Nephron progenitor cell (in vitro differentiated cells): Measurements from ENCODE around the gene GNG7.

ENCODE experiments used
- DNase-seq: peaks from one replicate; pipeline ENCODE4 v3.0.0; 2021
- H3K27ac Mint-ChIP-seq: 2 replicates; pipeline ENCODE4 v1.8.0; 2021; ENCODE audit warnings: mild to moderate bottlenecking, moderate library complexity, mixed read lengths
- H3K27me3 Mint-ChIP-seq: 2 replicates; pipeline ENCODE4 v1.8.0; 2021; ENCODE audit warnings: mild to moderate bottlenecking, low read depth, mixed read lengths; ENCODE audit not compliant: poor library complexity
- H3K36me3 Mint-ChIP-seq: 2 replicates; pipeline ENCODE4 v1.8.0; 2021; ENCODE audit warnings: low read depth, mixed read lengths
- H3K4me1 Mint-ChIP-seq: 2 replicates; pipeline ENCODE4 v1.8.0; 2021; ENCODE audit warnings: mixed read lengths
- H3K4me3 Mint-ChIP-seq: 2 replicates; pipeline ENCODE4 v1.8.0; 2021; ENCODE audit warnings: mild to moderate bottlenecking, moderate library complexity, mixed read lengths
- H3K9me3 Mint-ChIP-seq: 2 replicates; pipeline ENCODE4 v1.8.0; 2021; ENCODE audit warnings: mild to moderate bottlenecking, moderate library complexity, mixed read lengths
- CTCF ChIP-seq: fragments of 200-600 bp; sonication (generic); IDR thresholded peaks from 2 replicates; pipeline ENCODE4 v1.5.0; 2021; ENCODE audit warnings: antibody characterized with exemption

GNG7 gene

GRCh38 chr19:2711875-2712205 lies 9.3 kb upstream of the GNG7 start:
- Mint-ChIP-seq H3K4me3 (no peak overlapping the region), H3K27me3 (peaks cover 35% of the 10 kb centered on the region), H3K9me3 (peaks cover 12% of the 10 kb centered on the region), H3K4me1 (no peaks in the 10 kb centered on the region), H3K36me3 (no peaks in the 10 kb centered on the region), H3K27ac (no peak overlapping the region)
- no peak for DNase-seq
- TF ChIP-seq CTCF, result no peak

- H3K27ac Mint-ChIP-seq, result no peak overlapping the region
- no peaks in the 10 kb centered on the region for H3K4me1 Mint-ChIP-seq
Measured at GRCh38 chr19:2711172-2711874, 8.8 kb upstream of the GNG7 start.

GRCh38 chr19:2706251-2706650 lies 3.8 kb upstream of the GNG7 start:
- Mint-ChIP-seq H3K27me3 (peaks cover 64% of the 10 kb centered on the region), H3K27ac (no peak overlapping the region), H3K4me3 (no peak overlapping the region), H3K9me3 (no peaks in the 10 kb centered on the region), H3K4me1 (peaks cover 8% of the 10 kb centered on the region), H3K36me3 (no peaks in the 10 kb centered on the region)
- TF ChIP-seq CTCF, result no peak
- no peak for DNase-seq

More at GRCh38 chr19:2711172-2711874, 8.8 kb upstream of the GNG7 start:
- peaks cover 12% of the 10 kb centered on the region for H3K9me3 Mint-ChIP-seq
- TF ChIP-seq CTCF, result no peak
- H3K36me3 Mint-ChIP-seq, result no peaks in the 10 kb centered on the region
- H3K4me3 Mint-ChIP-seq, result no peak overlapping the region
- no peak for DNase-seq
- peaks cover 40% of the 10 kb centered on the region for H3K27me3 Mint-ChIP-seq

GRCh38 chr19:2703691-2704216 lies 1.3 kb upstream of the GNG7 start:
- TF ChIP-seq CTCF, result no peak
- peaks cover 70% of the 10 kb centered on the region for H3K27me3 Mint-ChIP-seq
- H3K9me3 Mint-ChIP-seq, result no peaks in the 10 kb centered on the region
- H3K36me3 Mint-ChIP-seq, result no peaks in the 10 kb centered on the region
- H3K4me3 Mint-ChIP-seq, result no peak overlapping the region
- peaks cover 29% of the 10 kb centered on the region for H3K4me1 Mint-ChIP-seq
- DNase-seq, result no peak
- H3K27ac Mint-ChIP-seq, result no peak overlapping the region

GRCh38 chr19:2703077-2703437 lies 563 bp upstream of the GNG7 start:
- Mint-ChIP-seq H3K36me3 (no peaks in the 10 kb centered on the region), H3K9me3 (no peaks in the 10 kb centered on the region), H3K27me3 (peaks cover 75% of the 10 kb centered on the region), H3K4me3 (peak overlapping the region; percentile 64), H3K27ac (no peak overlapping the region), H3K4me1 (peaks cover 34% of the 10 kb centered on the region)
- DNase-seq, result no peak
- no peak for TF ChIP-seq CTCF
